K562 (cell line): ENCODE measurements around the gene ANK3.

Experiments used
- CTCF ChIP-seq, 3 experiments: IDR thresholded peaks in 2 of 3; conservative IDR thresholded peaks in 1 of 3; 2 replicates each; pipeline ENCODE4 v1.5.1; 2011 to 2012; ENCODE audit warnings: low read length in 3 of 3, mild to moderate bottlenecking in 3 of 3, control low read depth in 2 of 3, improper control_type of control experiment in 1 of 3, inconsistent platforms in 1 of 3, low read depth in 1 of 3, mixed read lengths in 1 of 3, moderate library complexity in 1 of 3; ENCODE audit not compliant: insufficient read depth in 2 of 3
- MBD1 ChIP-seq: fragments of 250-450 bp; sonication (Bioruptor Pico); IDR thresholded peaks from 2 replicates; pipeline ENCODE4 v1.8.0; 2022; ENCODE audit warnings: inconsistent platforms
- SMC3 ChIP-seq: conservative IDR thresholded peaks from 2 replicates; pipeline ENCODE4 v1.6.1; 2011; ENCODE audit warnings: low read depth, low read length, improper control_type of control experiment; ENCODE audit not compliant: insufficient read depth

- TF ChIP-seq MBD1 (CRISPR knock-in tag) (no peak), SMC3 (no peak), CTCF (IDR thresholded peaks at IDR 0.05 in 2 of 3, conservative IDR thresholded peaks at IDR 0.05 in 1 of 3; ENCODE audit: insufficient read depth in 2 of 3, low read depth in 1 of 3, low read length in 3 of 3) (no peak)
Measured at GRCh38 chr10:60277656-60278055, 112.0 kb downstream of the ANK3 start.
